ENCODE results near the gene SRPRA.

GRCh38 chr11:126304457-126305075 lies 35.9 kb upstream of the SRPRA start:
- TF ChIP-seq CTCF (conservative IDR thresholded peaks at IDR 0.05) (no peak), EZH2 (IDR thresholded peaks at IDR 0.05; ENCODE audit: low read depth) (no peak)

Measured in PC-9 (cell line).